Retinal pigment epithelial cell (primary cell): ENCODE data around the gene LMOD1.

Source experiments
- DNase-seq: peaks from one replicate; pipeline ENCODE4 v3.0.0-alpha.2; 2010; ENCODE audit warnings: low read depth
- H3K4me3 ChIP-seq: 2 replicates; pipeline ENCODE4 v1.5.1; 2011; ENCODE audit warnings: mild to moderate bottlenecking, low read length, control low read depth, moderate library complexity
- TF ChIP-seq, protein P1 (sequence below): conservative IDR thresholded peaks from 2 replicates; pipeline ENCODE4 v1.5.1; 2011; ENCODE audit warnings: low read depth, low read length, control low read depth, inconsistent platforms

LMOD1 gene

DNA sequence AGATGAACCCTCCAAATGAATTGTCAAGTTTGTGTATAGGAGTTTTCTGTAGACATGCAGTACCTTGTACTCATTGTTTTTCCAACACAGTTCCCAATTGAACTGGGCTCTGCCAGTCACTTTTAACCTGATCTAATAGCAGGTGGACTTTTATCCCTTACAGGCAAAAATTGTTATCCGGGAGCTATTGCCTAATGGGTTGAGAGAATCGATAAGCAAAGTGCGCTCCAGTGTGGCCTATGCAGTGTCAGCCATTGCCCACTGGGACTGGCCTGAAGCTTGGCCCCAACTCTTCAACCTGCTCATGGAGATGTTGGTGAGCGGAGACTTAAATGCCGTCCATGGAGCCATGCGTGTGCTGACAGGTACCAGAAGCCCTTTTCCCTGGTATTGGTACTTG is 98.1 kb downstream of the LMOD1 start:
- TF ChIP-seq, protein P1, sequence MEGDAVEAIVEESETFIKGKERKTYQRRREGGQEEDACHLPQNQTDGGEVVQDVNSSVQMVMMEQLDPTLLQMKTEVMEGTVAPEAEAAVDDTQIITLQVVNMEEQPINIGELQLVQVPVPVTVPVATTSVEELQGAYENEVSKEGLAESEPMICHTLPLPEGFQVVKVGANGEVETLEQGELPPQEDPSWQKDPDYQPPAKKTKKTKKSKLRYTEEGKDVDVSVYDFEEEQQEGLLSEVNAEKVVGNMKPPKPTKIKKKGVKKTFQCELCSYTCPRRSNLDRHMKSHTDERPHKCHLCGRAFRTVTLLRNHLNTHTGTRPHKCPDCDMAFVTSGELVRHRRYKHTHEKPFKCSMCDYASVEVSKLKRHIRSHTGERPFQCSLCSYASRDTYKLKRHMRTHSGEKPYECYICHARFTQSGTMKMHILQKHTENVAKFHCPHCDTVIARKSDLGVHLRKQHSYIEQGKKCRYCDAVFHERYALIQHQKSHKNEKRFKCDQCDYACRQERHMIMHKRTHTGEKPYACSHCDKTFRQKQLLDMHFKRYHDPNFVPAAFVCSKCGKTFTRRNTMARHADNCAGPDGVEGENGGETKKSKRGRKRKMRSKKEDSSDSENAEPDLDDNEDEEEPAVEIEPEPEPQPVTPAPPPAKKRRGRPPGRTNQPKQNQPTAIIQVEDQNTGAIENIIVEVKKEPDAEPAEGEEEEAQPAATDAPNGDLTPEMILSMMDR, result no peak
- no peak for DNase-seq
- H3K4me3 ChIP-seq, result no peak overlapping the region

DNA sequence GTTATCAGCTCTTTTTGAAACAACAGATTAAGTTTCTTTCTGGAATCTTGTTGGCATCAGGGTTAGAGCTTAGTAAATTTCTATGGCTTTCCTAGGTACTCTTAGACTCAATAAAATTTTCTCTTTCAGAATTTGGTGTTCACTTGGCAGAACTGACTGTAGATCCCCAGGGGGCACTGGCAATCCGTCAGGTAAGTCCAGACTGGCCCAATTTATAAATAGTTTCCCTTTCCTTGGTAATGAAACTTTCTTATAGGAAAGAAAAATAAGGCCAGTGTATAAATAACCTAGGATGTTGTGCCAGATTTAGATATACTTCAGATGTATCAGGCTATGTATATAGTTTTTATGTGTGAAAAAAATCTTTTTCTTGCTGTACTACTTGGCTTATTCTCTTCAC is 99.2 kb downstream of the LMOD1 start:
- H3K4me3 ChIP-seq, result no peak overlapping the region
- DNase-seq, result no peak
- TF ChIP-seq, protein P1, result no peak
